ENCODE measurements around the gene FLOT1.

FLOT1 gene

DNA sequence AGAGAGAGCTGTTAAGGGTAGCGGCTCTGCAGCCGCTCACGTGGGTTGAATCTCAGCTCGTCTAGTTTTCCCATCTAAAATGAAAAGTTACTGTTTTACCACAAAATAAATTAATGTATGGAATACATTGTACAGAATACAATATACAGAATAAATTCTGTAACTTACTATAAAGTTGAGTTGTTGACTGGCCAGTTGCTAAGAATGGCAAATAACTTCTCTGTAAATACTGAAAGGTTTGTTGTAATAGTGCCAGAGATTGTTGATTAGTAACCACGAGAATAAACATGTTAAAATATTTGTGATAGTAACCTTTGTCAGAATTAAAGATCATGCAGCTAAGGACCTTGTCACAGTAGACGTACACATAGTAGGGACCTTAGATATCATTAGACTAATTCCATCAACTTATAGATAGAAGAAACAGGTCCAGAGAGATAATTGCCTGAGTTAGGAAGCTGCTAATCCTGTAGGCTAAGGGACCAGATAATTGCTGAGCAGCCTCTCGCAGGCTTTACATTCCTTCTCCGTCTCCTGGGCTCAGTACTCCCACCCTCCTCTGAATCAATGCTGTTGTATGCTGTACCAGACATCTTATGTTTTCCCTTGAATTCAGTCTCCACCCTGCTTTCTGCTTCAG, 51.2 kb downstream of the FLOT1 start:
- DNase-seq: no peak

- DNase-seq: peak; percentile 84 to 88
Measured at GRCh38 chr6:30690403-30691207, 51.9 kb downstream of the FLOT1 start, which contains the start of gene NRM. Gene NRM, minus strand, starts transcription at chr6:30690984. Its CDS starts 10 bp downstream, at chr6:30690974.

- no peak for DNase-seq
Measured at GRCh38 chr6:30689985-30690384, 52.5 kb downstream of the FLOT1 start.

DNA sequence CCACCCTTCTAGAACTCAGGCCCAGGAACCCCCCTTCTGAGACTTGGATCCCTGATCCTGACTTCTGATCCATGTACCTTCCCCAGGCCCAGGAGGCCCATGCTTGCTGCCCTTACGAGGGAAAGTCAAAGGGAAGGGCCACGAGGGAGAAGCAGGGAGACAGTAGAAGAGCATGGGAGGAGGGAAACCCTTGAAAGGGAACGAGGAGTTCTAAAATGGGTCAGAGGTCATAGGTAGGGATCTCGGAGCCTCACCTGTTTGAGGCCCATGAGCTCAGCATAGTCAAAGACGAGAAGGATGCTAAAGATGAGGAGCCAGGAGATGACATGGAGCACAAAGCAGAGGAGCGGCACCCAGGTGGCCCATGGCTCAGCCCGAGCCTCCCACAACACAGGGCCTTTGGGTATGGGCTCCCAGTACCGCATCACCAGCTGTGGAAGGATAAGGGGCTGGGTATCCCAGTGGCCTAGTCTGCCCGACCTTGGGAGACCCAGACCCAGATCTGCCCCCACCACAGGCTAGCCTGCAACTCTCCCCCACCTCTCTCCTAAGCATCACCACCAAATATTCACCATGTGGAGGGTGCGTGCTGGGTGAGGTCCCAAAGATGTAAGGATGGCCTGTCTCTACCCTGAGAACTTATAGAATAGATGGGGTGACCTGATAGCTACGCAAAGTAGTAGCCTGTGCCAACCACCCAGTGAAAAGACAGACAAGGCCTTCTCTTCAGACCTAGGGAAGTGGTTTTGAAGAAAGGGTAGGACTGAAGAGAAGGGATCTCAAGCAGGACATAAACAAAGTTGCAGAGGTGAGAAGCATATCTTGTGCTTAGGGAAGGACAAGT, 53.2 kb downstream of the FLOT1 start:
- DNase-seq: no peak

DNA sequence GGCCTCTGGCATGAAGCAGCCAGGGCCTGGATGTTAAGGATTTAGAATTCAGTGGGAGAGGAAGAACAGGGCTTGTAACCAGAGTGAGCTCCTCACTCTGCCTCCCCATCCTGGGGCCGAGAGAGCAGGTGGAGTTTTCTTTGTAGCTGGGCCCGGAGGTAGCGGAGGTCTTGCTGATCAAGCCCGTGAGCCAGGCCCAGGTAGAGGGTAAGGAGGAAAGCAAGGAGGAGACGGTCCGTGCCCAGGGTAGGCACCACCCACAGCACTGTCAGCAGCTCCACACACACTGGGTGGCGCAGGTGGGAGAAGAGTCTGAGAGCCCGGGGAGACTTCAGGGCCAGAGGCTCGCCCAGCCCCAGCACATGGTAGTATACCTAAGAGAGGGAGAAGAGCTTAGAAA, 53.9 kb downstream of the FLOT1 start:
- DNase-seq: no peak

GRCh38 chr6:30687659-30688431, 54.6 kb downstream of the FLOT1 start:
- no peak for DNase-seq

DNA sequence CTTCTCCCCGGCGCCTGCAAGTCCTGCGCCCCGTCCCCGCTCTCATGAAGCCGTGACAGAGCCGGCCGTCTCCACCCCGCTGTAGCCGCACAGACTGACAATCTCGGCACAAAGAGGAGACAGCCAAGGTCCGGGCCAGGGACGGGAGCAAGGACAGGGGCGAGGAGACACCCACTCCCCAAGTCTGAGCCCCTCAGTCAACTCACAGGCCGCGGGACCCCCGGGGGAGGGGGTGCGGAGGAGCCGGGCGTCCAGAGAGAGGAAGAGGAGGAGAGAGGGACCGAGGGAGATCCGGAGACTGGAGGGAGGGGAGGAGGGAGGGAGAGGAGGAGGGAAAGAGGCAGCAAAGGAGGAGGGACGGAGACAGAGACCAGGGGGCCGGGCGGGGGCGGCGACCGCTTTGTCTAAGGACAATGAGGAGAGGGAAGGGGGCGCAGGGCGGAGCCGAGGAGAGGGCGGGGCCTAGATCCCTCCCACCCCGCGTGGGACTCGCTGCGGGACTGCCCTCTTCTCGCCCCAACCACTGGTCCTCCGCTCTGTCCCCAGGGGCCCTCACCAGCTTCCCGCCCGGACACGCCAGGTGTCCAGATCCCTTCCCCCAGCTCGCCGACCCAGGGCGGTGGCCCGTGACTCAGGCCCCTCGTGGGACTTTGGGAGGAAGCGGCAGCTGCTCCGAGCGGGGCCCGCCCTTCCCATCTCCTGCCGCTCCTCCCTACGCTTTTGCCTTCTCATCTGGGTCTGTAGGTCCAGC, 55.4 kb downstream of the FLOT1 start:
- DNase-seq: peak; percentile 85 to 96

- peak; percentile 88 to 91 for DNase-seq
Measured at GRCh38 chr6:30686009-30686907, 56.2 kb downstream of the FLOT1 start, which contains the start of gene PPP1R18. Gene PPP1R18, minus strand, starts transcription at chr6:30686645. Its CDS starts 627 bp downstream, at chr6:30686018.

- peak; percentile 31 to 36 for DNase-seq
Measured at GRCh38 chr6:30685157-30686008, 57.1 kb downstream of the FLOT1 start.

DNA sequence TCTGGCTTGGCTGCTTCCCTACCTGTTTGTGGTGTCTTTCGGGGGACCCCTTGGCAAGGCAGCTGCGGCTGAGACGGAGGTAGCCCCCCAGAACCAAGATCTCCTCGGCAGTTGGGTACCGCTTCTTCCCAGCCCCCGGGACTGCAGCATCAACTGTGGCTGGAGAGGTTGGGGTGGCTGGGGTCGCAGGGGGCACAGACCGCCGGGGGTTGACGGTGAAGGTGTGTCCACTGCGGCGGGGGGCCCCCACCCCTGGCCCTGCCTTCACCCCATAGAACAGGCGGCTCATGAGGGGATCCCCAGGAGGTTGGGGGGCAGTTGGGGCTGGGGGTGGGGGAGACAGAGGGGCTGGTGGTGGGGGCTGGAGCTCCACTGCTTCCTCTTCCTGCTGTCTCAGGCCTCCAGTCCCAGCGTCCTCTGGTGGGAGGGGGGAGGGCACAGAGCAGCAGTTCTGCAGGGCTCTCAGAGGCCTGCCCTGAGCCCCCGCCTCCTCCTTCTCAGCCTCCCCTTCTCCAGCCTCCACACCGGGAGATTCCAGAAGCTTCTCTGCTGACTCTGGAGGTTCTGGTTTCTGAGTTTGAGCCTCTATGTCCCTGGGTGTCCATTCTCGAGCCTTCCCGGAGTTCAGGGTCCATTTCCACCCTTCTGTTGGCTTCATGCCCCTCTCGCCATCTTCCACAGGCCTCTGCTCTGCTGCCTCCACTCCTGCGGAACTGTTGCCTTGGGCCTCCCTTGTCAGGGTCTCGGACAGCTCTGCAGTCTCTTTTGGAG, 57.9 kb downstream of the FLOT1 start:
- DNase-seq: peak; percentile 65 to 71

- no peak for DNase-seq
Measured at GRCh38 chr6:30683980-30684338, 58.5 kb downstream of the FLOT1 start.

- peak in 1 of 2 donors; percentile 19 for DNase-seq
Measured at GRCh38 chr6:30683183-30683979, 59.1 kb downstream of the FLOT1 start.

- peak; percentile 83 to 84 for DNase-seq
Measured at GRCh38 chr6:30682143-30683117, 60.1 kb downstream of the FLOT1 start.

DNA sequence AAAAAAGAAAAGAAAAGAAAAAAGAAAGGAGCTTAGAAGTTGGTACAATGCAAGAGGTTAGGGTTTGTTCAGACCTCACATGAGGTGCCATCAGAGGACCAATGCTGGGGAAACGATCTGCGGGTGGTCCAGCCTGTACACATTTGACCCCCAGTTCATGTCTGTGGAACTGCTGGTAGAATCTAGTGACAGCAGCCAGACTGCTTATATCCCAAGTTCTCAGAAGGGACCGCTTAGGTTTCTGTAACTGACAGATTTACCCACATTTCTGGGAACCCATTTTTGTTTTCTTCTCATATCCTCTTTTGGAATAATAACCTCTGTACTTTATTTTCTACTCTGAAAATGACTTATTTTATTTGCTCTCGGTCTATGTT, 60.7 kb downstream of the FLOT1 start:
- peak in 1 of 2 donors; percentile 16 for DNase-seq

DNA sequence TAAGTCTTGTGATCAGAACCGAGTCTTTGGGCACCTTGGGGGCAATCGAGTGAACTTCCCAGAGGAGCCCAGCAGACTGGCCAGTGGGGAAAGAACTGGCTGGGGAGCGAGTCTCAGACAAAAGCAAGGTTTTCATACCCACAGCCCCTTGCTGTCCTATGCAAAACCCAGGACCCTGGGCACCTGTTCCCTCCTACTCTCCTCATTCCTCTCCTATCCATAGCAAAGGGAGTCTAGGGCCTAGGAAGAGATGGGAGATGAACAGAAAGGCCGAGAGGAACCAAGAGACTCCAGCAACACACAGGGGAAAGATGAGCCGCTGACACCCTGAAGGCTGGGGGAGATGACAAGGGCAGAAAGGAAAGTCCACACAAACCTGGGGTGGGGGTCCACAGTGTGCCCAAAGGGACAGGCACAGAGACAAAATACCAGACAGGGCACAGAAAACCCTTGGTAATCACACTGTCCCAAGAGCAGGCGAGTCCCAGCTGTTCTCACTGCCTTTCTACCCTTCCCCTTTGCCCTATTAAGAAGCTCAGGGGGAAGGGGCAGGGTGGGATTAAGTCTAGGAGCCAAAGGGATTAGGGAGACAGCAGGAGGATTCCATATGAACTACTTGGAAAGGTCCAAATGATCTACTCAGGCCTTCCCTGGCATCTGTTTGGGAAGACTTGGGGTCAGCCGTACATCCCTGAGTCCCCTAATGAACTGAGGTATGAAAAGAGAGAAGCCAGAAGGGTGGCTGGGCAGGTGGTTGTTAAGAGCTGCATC, 62.5 kb downstream of the FLOT1 start:
- no peak for DNase-seq

Measured in stimulated activated CD4-positive, alpha-beta T cell treated with anti-CD3 and anti-CD28 coated beads, Interleukin-2, amount 100 ng/mL, for 24 hours (primary cell).